Vagina (tissue), 2 donors: ENCODE results near the gene SEMG1.

Experiments used
- POLR2A ChIP-seq, 2 donors: fragments of 450-650 bp; IDR thresholded peaks; one replicate each; pipeline ENCODE4 v1.6.1; 2017; ENCODE audit warnings: antibody characterized with exemption in 2 of 2, mild to moderate bottlenecking in 2 of 2, moderate library complexity in 2 of 2
- POLR2AphosphoS5 ChIP-seq, 2 donors: sonication (generic); formaldehyde crosslinking; IDR thresholded peaks; one replicate each; pipeline ENCODE4 v1.9.0; 2017; ENCODE audit warnings: antibody characterized with exemption in 2 of 2, mild to moderate bottlenecking in 2 of 2, low read depth in 1 of 2; ENCODE audit not compliant: insufficient read depth in 1 of 2
- TF ChIP-seq, protein P1 (sequence below), 3 experiments: fragments of 450-650 bp in 2 of 3; fragments of 200-600 bp in 1 of 3; sonication (generic) in 1 of 3; IDR thresholded peaks; one replicate each; pipeline ENCODE4 v1.5.1; 2017 to 2019; ENCODE audit warnings: antibody characterized with exemption in 3 of 3, mild to moderate bottlenecking in 2 of 3, moderate library complexity in 2 of 3

DNA sequence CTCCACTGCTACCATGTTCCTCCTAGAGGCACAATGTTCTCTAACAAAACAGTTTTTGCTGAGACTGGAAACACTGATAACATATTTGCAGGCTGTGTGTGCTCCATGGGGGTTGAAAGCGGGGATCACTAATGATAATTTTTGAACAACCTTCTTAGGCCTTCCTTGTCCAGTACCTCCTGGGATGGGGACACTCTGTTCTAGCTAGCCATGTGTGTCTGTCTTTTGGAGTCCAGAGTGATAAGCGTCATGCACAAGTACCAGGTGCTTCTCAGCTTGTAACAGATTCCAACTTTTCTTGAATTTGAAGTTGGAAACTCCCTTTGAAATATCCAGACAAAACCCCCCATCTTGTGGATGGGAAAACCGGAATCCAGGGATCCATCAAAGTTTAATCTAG, 17.0 kb upstream of the SEMG1 start:
- TF ChIP-seq POLR2A (IDR thresholded peaks at IDR 0.05): no peak
- TF ChIP-seq, protein P1, sequence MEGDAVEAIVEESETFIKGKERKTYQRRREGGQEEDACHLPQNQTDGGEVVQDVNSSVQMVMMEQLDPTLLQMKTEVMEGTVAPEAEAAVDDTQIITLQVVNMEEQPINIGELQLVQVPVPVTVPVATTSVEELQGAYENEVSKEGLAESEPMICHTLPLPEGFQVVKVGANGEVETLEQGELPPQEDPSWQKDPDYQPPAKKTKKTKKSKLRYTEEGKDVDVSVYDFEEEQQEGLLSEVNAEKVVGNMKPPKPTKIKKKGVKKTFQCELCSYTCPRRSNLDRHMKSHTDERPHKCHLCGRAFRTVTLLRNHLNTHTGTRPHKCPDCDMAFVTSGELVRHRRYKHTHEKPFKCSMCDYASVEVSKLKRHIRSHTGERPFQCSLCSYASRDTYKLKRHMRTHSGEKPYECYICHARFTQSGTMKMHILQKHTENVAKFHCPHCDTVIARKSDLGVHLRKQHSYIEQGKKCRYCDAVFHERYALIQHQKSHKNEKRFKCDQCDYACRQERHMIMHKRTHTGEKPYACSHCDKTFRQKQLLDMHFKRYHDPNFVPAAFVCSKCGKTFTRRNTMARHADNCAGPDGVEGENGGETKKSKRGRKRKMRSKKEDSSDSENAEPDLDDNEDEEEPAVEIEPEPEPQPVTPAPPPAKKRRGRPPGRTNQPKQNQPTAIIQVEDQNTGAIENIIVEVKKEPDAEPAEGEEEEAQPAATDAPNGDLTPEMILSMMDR (IDR thresholded peaks at IDR 0.05): no peak
- no peak for TF ChIP-seq POLR2AphosphoS5 (IDR thresholded peaks at IDR 0.05; ENCODE audit: insufficient read depth in 1 of 2, low read depth in 1 of 2)
